Uterus (tissue), 2 donors: Measurements from ENCODE around the gene MSL1.

Source experiments
- POLR2A ChIP-seq, 2 donors: fragments of 450-650 bp; IDR thresholded peaks; one replicate each; pipeline ENCODE4 v1.6.1; 2016; ENCODE audit warnings: antibody characterized with exemption in 2 of 2, mild to moderate bottlenecking in 1 of 2, moderate library complexity in 1 of 2
- TF ChIP-seq, protein P1 (sequence below), 4 experiments: fragments of 200-600 bp in 2 of 4; fragments of 450-650 bp in 2 of 4; sonication (generic) in 2 of 4; IDR thresholded peaks; one replicate each; pipeline ENCODE4 v1.5.1; 2016 to 2019; ENCODE audit warnings: antibody characterized with exemption in 4 of 4, mild to moderate bottlenecking in 2 of 4, moderate library complexity in 1 of 4

- TF ChIP-seq, protein P1, sequence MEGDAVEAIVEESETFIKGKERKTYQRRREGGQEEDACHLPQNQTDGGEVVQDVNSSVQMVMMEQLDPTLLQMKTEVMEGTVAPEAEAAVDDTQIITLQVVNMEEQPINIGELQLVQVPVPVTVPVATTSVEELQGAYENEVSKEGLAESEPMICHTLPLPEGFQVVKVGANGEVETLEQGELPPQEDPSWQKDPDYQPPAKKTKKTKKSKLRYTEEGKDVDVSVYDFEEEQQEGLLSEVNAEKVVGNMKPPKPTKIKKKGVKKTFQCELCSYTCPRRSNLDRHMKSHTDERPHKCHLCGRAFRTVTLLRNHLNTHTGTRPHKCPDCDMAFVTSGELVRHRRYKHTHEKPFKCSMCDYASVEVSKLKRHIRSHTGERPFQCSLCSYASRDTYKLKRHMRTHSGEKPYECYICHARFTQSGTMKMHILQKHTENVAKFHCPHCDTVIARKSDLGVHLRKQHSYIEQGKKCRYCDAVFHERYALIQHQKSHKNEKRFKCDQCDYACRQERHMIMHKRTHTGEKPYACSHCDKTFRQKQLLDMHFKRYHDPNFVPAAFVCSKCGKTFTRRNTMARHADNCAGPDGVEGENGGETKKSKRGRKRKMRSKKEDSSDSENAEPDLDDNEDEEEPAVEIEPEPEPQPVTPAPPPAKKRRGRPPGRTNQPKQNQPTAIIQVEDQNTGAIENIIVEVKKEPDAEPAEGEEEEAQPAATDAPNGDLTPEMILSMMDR (IDR thresholded peaks at IDR 0.05) = no peak
- TF ChIP-seq POLR2A (IDR thresholded peaks at IDR 0.05) = no peak
Observed at GRCh38 chr17:40179923-40180659, 58.3 kb downstream of the MSL1 start.
